HG02840 (cell line): ENCODE results near the gene IRX5.
A peak's percentile ranks its signal among the peaks of the same experiment; 100 is the strongest.

Experiments
- ATAC-seq: cut with Tn5 transposase; IDR thresholded peaks from one replicate; pipeline ENCODE4 v1.9.1; 2021; ENCODE audit warnings: mild to moderate bottlenecking, moderate library complexity, moderate number of reproducible peaks; ENCODE audit not compliant: unreplicated experiment, low FRiP score

IRX5 gene

DNA sequence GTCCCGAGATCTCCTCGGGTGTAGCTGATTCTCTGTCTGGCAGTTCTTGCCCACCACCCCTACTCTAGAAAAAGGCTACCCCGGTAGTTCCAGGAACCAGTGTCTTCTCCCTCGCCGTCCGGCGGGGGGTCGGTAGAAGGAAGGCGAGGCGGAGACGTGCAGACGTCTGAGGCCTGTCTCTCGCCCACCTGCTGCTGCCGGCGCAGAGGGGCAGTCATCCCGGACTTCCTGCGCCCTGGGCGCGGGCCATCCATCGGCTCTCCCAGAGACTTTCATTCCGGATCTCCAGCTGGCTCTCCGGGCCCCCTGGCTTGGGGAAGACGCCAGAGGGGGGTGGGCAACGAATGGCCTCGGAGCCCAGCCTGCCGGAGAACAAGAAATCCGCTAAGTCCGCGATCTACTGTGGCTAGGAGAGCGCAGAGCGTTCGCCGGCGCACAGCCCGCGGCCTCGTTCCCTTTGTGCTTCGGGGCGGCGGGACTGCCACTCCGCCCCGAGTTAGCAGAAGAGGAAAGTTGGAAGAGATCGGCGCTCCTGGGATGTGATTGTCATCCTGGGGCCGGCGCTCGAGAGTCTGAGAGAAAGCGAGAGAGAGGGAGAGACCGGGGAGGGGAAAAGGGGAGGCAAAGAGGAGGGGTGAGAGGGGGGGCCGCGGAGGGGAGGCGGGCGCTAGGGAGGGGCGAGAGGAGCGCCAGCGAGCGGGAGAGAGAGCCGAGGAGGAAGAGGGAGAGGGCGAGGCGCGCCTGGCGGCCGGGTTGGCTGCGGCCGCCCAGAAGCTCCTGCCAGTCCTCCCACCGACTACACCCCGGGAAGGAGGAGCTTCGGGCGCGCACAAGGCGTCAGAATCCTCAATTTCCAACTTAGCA lies at the start of gene IRX5:
IRX5 (plus strand) TSS at position 861 of the 864 bp plus-strand sequence. CDS start 334 bp downstream, outside the sequence.
- ATAC-seq = no peak

DNA sequence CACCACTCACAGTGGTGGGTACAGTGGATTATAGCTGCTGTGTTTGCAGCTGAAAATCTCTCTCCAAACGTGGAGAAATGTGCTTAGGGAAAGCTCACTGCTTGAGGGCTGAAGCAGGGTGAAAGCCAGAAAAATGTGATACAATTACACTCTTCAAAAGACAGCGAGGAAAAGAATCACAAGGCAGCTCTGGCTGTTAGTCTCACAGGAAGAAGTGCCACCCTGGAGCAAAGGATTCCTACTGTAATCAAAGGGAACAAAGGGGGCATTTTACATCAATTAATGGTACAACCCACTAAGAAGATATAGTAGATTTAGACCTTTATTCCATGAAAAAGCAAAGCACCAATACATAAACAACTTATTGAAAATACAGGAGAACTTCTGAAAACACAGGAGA lies 48.1 kb upstream of the IRX5 start:
- ATAC-seq = no peak

DNA sequence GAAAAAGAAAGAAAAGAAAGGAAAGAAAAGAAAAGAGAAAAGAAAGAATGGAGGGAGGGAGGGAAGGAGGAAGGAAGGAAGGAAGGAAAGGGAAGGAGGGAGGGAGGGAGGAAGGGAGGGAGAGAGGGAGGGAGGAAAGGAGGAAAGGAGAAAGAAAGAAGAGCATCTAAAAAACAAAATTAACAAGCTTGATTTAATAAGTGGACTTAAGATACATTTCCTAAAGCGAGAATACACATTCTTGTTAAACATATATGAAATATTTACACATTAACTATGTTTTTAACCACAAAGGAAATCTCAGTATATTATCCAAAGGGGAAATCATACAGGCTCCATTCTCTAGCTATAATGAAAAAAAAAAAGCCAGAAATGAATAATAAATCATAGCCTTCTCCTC lies 47.3 kb upstream of the IRX5 start:
- ATAC-seq = no peak

DNA sequence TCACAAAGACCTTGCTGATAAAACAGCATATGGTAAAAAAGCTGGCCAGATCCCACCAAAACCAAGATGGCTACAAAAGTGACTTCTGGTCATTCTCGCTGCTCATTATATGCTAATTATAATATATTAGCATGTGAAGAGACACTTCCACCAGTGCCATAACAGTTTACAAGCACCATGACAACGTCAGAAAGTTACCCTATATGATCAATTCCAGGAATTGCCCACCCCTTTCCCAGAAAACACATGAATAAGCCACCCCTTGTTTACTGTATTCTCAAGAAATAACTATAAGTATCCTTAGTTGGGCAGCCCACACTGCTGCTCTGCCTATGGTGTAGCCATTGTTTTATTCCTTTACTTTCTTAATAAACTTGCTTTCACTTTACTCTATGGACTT lies 44.6 kb upstream of the IRX5 start:
- ATAC-seq = no peak

DNA sequence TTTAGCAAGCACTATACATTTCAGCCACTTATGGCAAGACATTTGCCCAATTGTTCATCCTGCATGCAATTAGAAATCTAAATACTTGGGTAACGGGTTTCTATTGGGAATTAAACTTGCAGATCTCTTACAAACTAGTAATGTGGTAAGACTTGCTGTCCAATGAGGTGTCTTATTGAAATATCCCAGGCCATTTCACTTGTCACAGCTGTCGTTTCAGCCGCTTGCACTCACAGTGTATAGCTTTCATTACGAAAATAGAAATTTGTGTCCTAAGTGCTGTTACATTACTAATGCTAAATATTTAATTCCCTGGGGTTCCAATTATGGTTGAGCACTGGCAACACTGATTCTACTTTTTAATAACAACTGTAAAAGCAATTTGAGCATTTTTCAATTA lies 40.3 kb upstream of the IRX5 start:
- ATAC-seq = no peak

DNA sequence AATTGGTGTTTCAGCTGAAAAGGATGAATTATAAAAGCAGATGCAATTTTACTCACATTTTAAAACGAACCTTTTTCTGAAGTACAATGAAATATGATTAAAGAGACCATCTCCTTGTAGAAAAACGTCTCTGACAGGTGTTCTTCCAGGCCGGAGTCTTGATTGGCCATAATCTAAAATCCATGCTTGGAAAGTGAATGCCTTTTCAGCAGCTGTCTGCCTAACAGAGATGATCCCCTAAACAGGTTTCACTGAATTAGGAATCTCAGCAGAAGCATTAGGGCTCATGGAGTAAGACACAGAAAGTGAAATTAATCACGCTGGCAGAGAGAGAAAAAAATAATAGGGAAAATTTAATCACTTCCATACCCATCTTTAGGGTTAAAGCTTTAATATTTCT lies 39.3 kb upstream of the IRX5 start:
- no peak for ATAC-seq

DNA sequence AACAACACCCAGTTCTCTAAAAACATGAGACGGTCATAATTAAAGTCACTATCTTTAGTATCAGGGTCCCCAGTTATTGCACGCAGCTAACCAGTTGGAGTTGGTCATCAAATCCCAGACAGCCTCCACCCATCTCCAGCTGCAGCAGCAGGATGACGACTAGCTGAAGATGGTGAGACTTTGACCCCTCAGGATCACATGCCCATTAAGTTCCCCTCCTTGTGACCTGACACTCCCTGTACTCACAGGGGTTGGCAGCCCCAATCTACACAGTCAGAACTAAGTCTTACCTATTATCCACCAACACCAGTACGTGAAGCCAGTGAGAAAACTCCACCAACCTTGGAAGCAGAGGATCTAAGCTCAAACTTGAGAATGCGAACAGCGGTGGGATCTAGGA lies 37.7 kb upstream of the IRX5 start:
- ATAC-seq = no peak

DNA sequence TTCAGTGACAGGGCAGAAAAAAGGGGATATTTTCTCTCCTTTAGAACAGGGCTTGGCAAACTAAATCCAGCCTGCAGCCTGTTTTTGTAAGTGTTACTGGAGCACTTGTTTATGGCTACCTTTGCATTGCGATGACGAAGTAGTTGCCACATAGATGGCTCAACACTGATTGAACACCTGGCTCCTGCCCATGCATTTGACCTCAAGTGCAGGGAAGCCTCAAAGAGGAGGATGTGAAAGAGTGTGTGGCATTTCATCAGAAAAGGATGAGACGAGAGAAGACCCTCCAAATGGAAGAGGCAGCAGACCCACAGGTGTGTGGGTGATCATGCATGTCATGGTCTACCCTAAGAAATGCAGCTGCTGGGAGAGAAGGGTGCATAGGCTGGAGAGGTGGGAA lies 32.7 kb upstream of the IRX5 start:
- no peak for ATAC-seq

DNA sequence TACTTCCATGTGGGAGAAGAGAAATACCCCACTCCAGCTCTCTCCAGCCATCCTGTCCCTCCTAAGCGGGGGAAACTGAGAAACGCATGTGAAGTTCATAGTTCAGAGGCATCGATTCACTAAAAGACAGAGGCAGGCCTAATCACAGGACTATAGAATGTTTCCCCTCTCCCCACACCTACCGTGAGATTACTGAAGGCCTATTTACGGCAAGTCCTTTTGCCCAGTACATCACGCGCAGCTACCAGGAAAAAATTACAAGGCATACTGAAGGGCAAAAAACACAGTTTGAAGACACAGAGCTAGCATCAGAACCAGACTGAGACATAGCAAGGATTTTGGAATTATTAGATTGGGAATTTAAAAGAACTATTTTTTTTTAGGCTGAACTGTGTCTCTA lies 29.1 kb upstream of the IRX5 start:
- no peak for ATAC-seq

DNA sequence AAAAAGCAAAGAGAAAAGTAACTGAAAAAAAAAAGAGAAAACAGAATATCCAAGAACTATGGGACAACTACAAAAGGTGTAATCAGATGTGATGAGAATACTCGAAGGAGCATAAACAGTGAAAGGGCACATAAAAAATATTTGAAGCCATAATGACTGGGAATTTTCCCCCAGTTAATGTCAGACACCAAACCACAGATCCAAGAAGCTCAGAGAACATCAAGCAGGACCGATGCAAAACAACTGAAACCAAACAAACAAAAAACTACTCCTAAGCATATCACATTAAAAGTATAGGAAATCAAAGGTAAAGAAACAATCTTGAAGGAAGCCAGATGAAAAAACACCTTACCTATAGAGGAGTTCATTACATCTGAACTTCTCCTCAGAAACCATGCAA lies 27.6 kb upstream of the IRX5 start:
- ATAC-seq = no peak

DNA sequence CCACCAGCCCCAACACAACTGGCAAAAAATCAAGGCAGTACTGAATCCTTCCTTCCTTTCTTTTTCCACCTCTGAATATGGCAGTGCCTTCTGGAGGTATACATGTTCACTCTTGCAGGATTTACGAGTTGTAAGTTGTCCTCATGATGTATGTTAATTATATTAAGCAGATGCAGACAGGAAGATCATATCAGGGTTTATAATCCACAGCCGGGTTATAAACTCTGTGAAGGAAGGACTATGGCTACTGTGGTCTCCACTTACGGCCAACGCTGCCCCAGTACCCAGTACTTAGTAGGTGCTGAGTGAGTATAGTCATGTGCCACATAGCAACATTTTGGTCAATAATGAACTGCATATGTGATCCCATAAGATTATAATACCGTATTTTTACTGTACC lies 19.6 kb upstream of the IRX5 start:
- no peak for ATAC-seq

DNA sequence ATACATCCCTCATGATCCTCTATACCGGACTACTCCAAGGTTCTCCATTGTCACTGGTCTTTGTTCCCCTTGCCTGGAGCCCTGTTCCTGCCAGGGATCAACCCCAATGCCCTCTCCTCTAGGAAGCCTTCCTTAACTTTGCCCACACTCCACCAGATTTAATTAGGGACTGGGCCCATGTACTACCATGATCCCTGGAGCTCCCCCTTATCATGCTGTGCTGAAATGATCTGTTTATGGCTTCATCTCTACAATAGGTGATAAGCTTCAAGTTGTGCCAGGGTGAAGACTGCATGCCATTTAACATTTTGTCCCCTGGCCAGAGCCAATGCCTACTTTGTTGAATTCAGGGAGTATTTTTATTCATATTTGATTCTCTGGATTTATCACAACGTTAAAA lies 17.9 kb upstream of the IRX5 start:
- no peak for ATAC-seq

DNA sequence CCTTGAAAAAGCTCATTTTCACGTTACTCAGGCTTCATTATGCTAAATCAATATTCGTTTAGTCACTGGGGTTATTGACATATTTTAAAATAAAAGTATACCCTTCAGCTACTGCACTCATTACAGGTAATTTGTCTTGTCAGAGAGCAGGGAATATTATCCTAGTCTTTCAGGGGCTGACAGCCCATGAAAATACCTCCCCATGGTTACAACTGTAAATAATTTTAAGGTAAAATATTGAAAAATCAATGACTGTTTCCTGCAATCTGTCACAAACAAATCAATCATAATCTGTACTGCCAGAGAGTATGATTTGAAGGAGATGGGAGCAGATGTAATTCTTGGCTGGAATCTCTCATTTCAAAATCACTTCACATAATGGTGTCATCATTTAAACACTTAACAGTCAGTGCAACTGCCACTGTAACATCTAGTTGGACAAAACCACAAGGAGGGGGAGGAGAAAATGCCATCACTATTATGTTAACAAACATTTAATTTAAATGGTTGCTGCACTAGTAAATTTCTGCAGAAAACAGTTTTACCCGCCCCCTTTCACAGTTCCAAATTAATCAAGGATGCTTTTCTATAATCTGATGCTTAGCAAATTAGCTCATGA lies 9.3 kb upstream of the IRX5 start:
- ATAC-seq = no peak

DNA sequence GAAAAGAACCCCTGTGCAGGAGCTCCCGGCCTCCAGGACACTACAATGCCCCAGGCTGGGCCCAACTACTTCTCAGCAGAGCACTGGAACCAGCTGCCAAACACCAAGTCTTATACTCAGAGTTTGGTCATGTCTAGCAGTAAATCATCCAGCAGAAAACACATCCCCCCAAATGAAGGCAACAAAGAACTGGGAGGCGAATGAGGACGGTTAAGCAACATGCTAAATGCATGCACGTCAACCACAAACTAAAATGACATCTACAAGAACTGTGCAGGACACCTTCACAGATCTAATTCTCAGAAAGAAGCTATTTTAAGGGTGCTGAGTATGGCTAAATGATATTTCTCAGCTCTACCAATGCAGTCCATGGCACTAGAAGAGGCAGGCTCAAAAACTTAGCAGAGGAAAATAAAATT lies 7.6 kb upstream of the IRX5 start:
- ATAC-seq = no peak

DNA sequence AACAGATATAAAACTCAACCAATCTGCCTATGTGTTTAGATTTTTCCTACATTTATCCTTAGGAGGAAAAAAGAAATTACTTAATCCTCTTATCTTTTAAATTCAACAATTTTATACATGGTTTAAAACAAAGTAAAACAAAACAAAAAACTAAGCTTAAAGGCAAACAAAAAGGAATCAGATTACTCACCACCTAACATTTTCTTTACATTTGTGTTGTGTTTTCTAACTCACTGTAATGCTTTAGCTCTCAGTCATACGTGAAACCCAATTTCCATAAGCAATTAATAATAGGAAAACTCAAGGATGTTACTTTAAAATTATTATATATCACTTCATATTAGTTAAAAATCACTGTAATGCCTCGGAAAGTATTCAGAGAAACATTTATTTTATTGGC lies 6.7 kb upstream of the IRX5 start:
- ATAC-seq = no peak

DNA sequence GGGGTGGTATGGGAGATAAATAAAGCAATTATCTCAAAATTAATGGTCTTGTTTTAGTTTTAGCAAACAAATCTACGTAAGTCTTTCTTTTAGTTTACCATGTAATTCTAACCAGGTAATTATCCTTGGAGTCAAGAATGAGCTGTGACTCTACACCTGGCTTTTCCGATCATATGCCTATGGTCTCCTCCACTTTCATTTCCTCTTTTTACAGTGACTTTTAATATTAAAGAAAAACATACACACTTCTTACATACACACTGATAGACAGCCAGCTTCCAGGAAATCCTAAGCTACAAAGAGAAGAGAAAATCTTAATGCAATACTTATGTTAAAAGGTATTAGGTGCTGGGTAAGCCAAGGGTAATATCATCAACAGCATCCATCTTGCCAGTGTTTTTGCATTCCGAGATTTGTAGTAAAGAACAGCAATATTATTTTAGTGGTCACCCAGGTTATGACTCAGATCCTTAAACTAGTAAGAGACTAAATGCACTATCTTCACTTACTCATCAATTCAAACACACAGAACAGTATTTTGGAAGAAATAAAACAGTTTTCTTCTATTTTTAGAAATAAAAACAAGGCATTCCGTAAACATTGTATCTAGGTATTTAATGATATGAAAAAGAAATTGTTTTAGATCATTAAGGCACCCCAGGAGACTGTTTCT lies 4.4 kb upstream of the IRX5 start:
- ATAC-seq = no peak

DNA sequence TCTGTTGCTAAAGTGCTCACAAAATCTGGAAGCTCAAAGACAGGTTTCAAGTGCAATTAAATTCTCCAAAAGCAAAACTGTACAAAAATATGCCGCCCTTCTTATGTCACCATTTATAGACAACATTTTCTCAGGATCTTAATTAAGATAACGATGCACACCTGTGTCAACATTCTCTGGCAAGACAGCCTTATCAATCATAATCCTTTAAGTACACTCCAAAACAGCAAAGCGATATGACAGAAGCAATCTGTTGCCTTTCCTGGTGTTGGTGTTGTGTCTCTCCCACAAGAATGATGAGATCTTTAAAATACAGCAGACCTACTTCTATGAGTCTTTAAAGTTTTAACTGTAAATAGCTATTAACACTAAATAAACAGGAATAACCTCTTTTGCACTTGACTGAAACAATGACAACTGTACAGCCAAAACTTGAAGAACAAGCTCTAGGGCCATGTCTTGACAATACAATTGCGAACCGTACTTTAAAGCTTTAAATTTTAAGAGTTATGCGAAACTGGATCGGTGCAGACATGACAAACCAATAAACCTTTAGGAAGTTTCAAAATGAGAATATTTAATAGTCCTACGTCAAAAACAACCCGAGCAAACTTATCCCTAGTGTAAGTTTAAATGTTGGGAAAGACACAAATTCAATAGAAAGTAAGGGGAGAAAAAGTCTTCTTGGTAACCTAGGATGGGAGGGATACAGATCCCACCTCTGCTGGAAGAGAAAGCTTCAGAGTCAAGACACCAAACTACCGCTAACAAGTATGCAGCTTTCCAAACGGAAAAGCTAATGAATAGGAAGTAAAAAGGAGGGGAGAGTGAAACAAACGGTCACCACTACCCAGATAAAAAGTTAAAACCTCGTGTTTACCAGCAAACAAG lies 3.3 kb upstream of the IRX5 start:
- no peak for ATAC-seq

DNA sequence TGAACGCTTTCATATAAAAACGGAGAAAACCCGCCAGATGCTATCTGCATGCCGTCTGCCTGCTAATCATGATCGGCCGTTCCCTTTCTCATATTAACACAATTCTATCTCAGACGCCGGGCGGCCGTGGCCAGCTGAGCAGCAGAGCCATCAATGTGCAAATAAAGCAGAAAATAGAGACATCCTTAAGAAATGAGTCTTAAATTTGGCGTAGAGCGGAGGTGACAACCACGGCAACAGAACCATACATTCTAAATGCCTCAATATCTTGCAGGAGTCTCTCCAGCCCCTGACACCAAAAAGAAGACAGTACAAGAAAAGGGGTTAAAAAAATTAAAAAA lies 2.7 kb upstream of the IRX5 start:
- no peak for ATAC-seq

DNA sequence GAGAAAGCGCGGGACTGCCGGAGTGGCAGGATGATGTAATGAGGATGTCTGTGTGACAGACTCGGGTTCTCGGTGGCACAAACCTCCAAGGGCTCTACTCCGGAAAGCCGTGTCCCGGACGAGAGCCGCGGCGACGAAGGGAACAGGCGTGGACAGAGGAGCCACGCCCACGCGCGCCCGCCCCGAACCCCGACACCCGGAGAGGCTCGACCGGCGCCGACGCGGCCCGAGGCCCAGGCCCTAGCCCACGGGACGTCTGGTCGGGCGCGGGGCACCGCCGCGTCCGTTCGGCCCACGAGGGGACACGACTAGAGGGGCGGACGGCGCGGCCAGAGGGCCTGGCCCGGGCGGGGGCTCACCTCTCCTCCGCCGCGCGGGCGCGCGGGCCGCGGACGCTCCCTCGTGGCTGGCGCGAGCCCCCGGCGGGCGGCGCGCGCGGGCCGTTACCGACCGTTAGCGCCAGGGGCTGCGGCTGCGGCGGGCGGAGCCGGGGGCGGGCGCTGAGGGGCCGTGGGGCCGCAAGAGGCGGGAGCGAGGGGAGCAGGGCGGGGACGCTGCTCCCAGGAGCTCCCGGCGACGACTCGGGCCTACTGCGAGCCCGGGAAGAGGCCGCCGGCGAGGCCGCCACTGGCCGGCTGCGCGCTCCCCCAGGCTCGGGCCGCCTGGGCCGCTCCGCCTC lies 2.1 kb upstream of the IRX5 start:
- ATAC-seq = peak; percentile 37
